ENCODE measurements around the gene HPCAL1. TPM values are rescaled to one million over a fixed set of nuclear protein-coding genes. Genes with fewer than 3 reads are reported as not detected.

HPCAL1 gene
- total RNA-seq, 4 donors from 2014 or later: 34.5 to 54.2 (median 41.3) TPM

GRCh38 chr2:10285191-10285555, 17.5 kb upstream of the HPCAL1 start:
- TF ChIP-seq CTCF (IDR thresholded peaks at IDR 0.05) (no peak), EP300 (IDR thresholded peaks at IDR 0.05) (no peak), POLR2AphosphoS5 (IDR thresholded peaks at IDR 0.05) (no peak), POLR2A (IDR thresholded peaks at IDR 0.05; ENCODE audit: low read depth) (no peak)
- Histone ChIP-seq H3K36me3 (no peaks in the 10 kb centered on the region), H3K4me3 (no peak overlapping the region), H3K27me3 (no peaks in the 10 kb centered on the region), H3K4me1 (peaks cover 20 to 47% (median 33%) of the 10 kb centered on the region in 4 donors), H3K27ac (replicated peaks in 1 of 4) (peak overlapping the region; percentile 51 to 52 (median 52)), H3K9me3 (no peaks in the 10 kb centered on the region)
- DNase-seq (ENCODE audit: extremely low spot score): no peak
- intact Hi-C loops (cut with DNase I): no loop called here
- WGBS: 65% methylated on average over 3 of the region's 5 CpGs

- Histone ChIP-seq H3K36me3 (no peaks in the 10 kb centered on the region), H3K27ac (replicated peaks in 1 of 4) (peak overlapping the region; percentile 51 to 52 (median 52)), H3K27me3 (no peaks in the 10 kb centered on the region), H3K9me3 (no peaks in the 10 kb centered on the region), H3K4me3 (no peak overlapping the region), H3K4me1 (peaks cover 20 to 47% (median 33%) of the 10 kb centered on the region in 4 donors)
- no peak for DNase-seq (ENCODE audit: extremely low spot score)
- intact Hi-C loops (cut with DNase I): no loop called here
- WGBS: 59% methylated on average over 12 of the region's 17 CpGs
- no peak for TF ChIP-seq EP300 (IDR thresholded peaks at IDR 0.05)
- peak; percentile 31 to 47 for TF ChIP-seq POLR2AphosphoS5 (IDR thresholded peaks at IDR 0.05)
Observed at GRCh38 chr2:10285556-10286198, 17.0 kb upstream of the HPCAL1 start.

- Histone ChIP-seq H3K4me3 (no peak overlapping the region), H3K27me3 (no peaks in the 10 kb centered on the region), H3K36me3 (no peaks in the 10 kb centered on the region), H3K9me3 (no peaks in the 10 kb centered on the region), H3K4me1 (peaks cover 20 to 47% (median 33%) of the 10 kb centered on the region in 4 donors), H3K27ac (replicated peaks in 1 of 4) (peak overlapping the region; percentile 51 to 52 (median 52))
- 72% methylated on average over 26 of the region's 27 CpGs for WGBS
- intact Hi-C loops (cut with DNase I): no loop called here
- TF ChIP-seq POLR2AphosphoS5 (IDR thresholded peaks at IDR 0.05) (no peak), POLR2A (IDR thresholded peaks at IDR 0.05; ENCODE audit: low read depth) (no peak), EP300 (IDR thresholded peaks at IDR 0.05) (no peak), CTCF (IDR thresholded peaks at IDR 0.05) (no peak)
- DNase-seq (ENCODE audit: extremely low spot score): no peak
Observed at GRCh38 chr2:10286216-10287037, 16.3 kb upstream of the HPCAL1 start.

GRCh38 chr2:10287761-10288160, 14.9 kb upstream of the HPCAL1 start:
- 96% methylated on average over 7 of the region's 7 CpGs for WGBS
- intact Hi-C loops (cut with DNase I): no loop called here

More at GRCh38 chr2:10287761-10288160, 14.9 kb upstream of the HPCAL1 start:
- no peaks in the 10 kb centered on the region for H3K36me3 ChIP-seq
- H3K27ac ChIP-seq (replicated peaks in 1 of 4): no peak overlapping the region
- no peaks in the 10 kb centered on the region for H3K9me3 ChIP-seq
- TF ChIP-seq POLR2A (IDR thresholded peaks at IDR 0.05; ENCODE audit: low read depth): no peak
- TF ChIP-seq POLR2AphosphoS5 (IDR thresholded peaks at IDR 0.05): no peak
- no peak for TF ChIP-seq EP300 (IDR thresholded peaks at IDR 0.05)
- no peak for TF ChIP-seq CTCF (IDR thresholded peaks at IDR 0.05)
- H3K27me3 ChIP-seq: no peaks in the 10 kb centered on the region
- DNase-seq (ENCODE audit: extremely low spot score): no peak
- peaks cover 20 to 43% (median 32%) of the 10 kb centered on the region in 4 donors for H3K4me1 ChIP-seq
- H3K4me3 ChIP-seq: no peak overlapping the region
